ENCODE data around the gene NTM. TPM values are rescaled to one million over a fixed set of nuclear protein-coding genes. Genes with fewer than 3 reads are reported as not detected.

The NTM gene
- total and polyA plus RNA-seq, 12 donors: 0.26 to 11.5 (median 4.0) TPM

GRCh38 chr11:131571571-131571970, 201.2 kb downstream of the NTM start:
- Histone ChIP-seq H3K36me3 (replicated peaks in 1 of 2) (no peaks in the 10 kb centered on the region), H3K27ac (no peak overlapping the region), H3K9me3 (replicated peaks in 1 of 3) (no peaks in the 10 kb centered on the region), H3K4me1 (replicated peaks in 1 of 2) (no peaks in the 10 kb centered on the region), H3K4me3 (no peak overlapping the region), H3K27me3 (no peaks in the 10 kb centered on the region)
- intact Hi-C loops (cut with DNase I): no loop called here
- no peak for TF ChIP-seq POLR2A (IDR thresholded peaks at IDR 0.05)
- TF ChIP-seq CTCF (IDR thresholded peaks at IDR 0.05): no peak
- no peak for DNase-seq
- WGBS, 4 donors: 44 to 57% (median 48%) methylated on average over 4 of the region's 4 CpGs

GRCh38 chr11:131572423-131572822, 202.0 kb downstream of the NTM start:
- intact Hi-C loops (cut with DNase I): no loop called here
- H3K27me3 ChIP-seq: no peaks in the 10 kb centered on the region

GRCh38 chr11:131579932-131580387, 209.5 kb downstream of the NTM start:
- intact Hi-C loops (cut with DNase I): no loop called here
- no peak overlapping the region for H3K27ac ChIP-seq

More at GRCh38 chr11:131572423-131572822, 202.0 kb downstream of the NTM start:
- Histone ChIP-seq H3K9me3 (replicated peaks in 1 of 3) (no peaks in the 10 kb centered on the region), H3K36me3 (replicated peaks in 1 of 2) (no peaks in the 10 kb centered on the region), H3K27ac (no peak overlapping the region), H3K4me3 (no peak overlapping the region), H3K4me1 (replicated peaks in 1 of 2) (no peaks in the 10 kb centered on the region)
- no peak for DNase-seq
- WGBS, 4 donors: 88 to 93% (median 90%) methylated on average over 7 of the region's 7 CpGs
- no peak for TF ChIP-seq POLR2A (IDR thresholded peaks at IDR 0.05)
- TF ChIP-seq CTCF (IDR thresholded peaks at IDR 0.05): no peak

GRCh38 chr11:131580476-131580875, 210.1 kb downstream of the NTM start:
- DNase-seq: no peak
- 78 to 86% (median 82%) methylated on average over 4 of the region's 4 CpGs for WGBS, 4 donors
- TF ChIP-seq CTCF (IDR thresholded peaks at IDR 0.05) (no peak), POLR2A (IDR thresholded peaks at IDR 0.05) (no peak)
- H3K36me3 ChIP-seq (replicated peaks in 1 of 2): no peaks in the 10 kb centered on the region
- H3K27me3 ChIP-seq: no peaks in the 10 kb centered on the region
- intact Hi-C loops (cut with DNase I): no loop called here
- no peak overlapping the region for H3K27ac ChIP-seq
- no peaks in the 10 kb centered on the region for H3K9me3 ChIP-seq (replicated peaks in 1 of 3)
- H3K4me1 ChIP-seq (replicated peaks in 1 of 2): no peaks in the 10 kb centered on the region
- no peak overlapping the region for H3K4me3 ChIP-seq

More at GRCh38 chr11:131579932-131580387, 209.5 kb downstream of the NTM start:
- DNase-seq: peak in 6 of 7 donors; percentile 25 to 77 (median 38)
- no peaks in the 10 kb centered on the region for H3K36me3 ChIP-seq (replicated peaks in 1 of 2)
- H3K27me3 ChIP-seq: no peaks in the 10 kb centered on the region
- 61 to 66% (median 65%) methylated on average over 7 of the region's 7 CpGs for WGBS, 4 donors
- H3K4me1 ChIP-seq (replicated peaks in 1 of 2): no peaks in the 10 kb centered on the region
- TF ChIP-seq CTCF (IDR thresholded peaks at IDR 0.05): peak; percentile 29 to 54 (median 41)
- TF ChIP-seq POLR2A (IDR thresholded peaks at IDR 0.05): no peak
- no peak overlapping the region for H3K4me3 ChIP-seq
- no peaks in the 10 kb centered on the region for H3K9me3 ChIP-seq (replicated peaks in 1 of 3)

All from adrenal gland (tissue), 12 donors.